Left hindlimb (tissue), 1 donor: Measurements from ENCODE around the gene SCAF1.

Experiments
- DNase-seq: peaks from one replicate; pipeline ENCODE4 v3.0.0-alpha.2; 2018

Gene SCAF1

DNA sequence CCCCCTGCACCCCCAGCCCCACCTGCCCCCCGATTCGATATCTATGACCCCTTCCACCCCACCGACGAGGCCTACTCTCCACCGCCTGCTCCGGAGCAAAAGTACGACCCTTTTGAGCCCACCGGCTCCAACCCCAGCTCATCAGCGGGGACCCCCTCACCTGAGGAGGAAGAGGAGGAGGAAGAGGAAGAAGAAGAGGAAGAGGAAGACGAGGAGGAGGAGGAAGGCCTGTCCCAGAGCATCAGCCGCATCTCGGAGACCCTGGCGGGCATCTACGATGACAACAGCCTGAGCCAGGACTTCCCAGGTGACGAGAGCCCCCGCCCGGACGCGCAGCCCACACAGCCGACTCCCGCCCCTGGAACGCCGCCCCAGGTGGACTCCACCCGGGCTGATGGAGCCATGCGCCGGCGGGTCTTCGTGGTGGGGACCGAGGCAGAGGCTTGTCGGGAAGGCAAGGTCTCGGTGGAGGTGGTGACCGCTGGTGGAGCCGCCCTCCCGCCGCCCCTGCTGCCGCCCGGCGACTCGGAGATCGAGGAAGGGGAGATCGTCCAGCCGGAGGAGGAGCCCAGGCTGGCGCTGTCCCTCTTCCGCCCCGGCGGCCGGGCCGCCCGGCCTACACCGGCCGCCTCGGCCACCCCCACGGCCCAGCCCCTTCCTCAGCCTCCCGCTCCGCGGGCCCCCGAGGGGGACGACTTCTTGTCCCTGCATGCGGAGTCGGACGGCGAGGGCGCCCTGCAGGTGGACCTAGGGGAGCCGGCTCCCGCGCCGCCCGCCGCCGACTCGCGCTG lies 9.2 kb downstream of the SCAF1 start:
- no peak for DNase-seq

GRCh38 chr19:49651820-49652550 lies 10.0 kb downstream of the SCAF1 start:
- no peak for DNase-seq

- no peak for DNase-seq
These were observed 10.8 kb downstream of the SCAF1 start for GRCh38 chr19:49652551-49653465.

DNA sequence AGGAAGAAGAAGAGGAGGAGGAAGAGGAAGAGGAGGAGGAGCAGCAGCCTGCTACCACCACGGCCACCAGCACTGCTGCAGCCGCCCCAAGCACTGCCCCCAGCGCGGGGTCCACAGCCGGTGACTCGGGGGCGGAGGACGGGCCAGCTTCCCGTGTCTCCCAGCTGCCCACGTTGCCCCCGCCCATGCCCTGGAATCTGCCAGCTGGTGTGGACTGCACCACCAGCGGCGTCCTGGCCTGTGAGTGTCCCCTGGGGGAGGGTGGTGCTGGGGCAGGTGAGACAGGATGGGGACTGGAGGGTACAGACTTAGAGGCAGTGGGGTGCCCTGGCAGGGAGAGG lies 11.4 kb downstream of the SCAF1 start:
- DNase-seq = no peak

- DNase-seq = no peak
These were observed 12.6 kb downstream of the SCAF1 start for GRCh38 chr19:49654581-49654980.

DNA sequence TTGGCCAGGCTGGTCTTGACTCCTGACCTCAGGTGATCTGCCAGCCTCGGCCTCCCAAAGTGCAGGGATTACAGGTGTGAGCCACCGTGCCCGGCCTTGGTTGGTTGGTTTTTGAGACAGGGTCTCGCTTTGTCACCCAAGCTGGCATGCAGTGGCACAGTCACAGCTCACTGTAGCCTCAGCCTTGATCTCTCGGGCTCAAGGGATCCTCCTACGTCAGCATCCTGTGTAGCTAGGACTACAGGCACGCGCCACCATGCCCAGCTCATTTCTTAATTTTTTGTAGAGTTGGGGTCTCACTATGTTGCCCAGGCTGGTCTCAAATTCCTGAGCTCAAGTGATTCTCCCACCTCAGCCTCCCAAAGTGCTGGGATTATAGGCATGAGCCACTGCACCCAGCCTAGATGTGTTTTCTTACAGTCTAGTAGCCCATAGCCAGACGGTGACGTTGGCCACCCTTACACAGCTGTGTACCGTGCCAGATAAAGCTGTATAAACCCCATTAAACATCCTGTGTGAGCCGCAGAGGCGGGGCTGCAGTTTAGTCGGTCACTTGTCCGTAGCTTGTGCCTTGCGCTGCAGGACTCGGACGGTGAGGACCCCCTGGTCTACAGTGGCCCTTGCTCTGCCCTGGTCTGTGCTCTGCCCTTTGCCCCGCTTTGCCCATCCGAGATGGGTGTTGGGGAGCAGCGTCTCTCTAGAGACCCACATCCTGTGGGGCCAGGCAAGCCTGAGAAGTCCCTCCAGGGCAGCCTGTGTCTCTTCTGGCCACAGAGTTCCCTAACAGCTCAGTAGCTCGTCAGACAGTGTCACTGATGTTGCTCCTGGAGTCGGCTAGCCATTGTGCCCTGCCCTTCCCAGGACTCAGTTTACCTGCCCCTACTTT lies 13.8 kb downstream of the SCAF1 start:
- DNase-seq = no peak

GRCh38 chr19:49656456-49657109 lies 14.6 kb downstream of the SCAF1 start:
- DNase-seq = no peak

- no peak for DNase-seq
These were observed 15.6 kb downstream of the SCAF1 start for GRCh38 chr19:49657493-49658138.

DNA sequence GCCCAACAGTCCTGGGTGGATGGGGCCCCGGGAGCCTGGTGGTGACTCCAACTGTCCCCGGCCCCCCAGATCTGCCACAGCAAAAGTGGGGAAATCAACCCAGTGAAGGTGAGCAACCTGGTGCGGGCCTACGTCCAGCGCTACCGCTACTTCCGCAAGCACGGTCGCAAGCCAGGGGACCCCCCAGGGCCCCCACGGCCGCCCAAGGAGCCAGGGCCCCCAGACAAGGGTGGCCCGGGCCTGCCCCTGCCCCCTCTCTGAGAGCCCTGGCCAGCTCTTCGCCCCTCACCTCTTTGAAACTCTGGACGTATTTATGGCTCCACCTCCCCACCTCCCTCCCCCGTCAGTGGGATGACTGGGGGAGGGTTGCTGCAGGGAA lies 16.1 kb downstream of the SCAF1 start:
- DNase-seq = no peak

DNA sequence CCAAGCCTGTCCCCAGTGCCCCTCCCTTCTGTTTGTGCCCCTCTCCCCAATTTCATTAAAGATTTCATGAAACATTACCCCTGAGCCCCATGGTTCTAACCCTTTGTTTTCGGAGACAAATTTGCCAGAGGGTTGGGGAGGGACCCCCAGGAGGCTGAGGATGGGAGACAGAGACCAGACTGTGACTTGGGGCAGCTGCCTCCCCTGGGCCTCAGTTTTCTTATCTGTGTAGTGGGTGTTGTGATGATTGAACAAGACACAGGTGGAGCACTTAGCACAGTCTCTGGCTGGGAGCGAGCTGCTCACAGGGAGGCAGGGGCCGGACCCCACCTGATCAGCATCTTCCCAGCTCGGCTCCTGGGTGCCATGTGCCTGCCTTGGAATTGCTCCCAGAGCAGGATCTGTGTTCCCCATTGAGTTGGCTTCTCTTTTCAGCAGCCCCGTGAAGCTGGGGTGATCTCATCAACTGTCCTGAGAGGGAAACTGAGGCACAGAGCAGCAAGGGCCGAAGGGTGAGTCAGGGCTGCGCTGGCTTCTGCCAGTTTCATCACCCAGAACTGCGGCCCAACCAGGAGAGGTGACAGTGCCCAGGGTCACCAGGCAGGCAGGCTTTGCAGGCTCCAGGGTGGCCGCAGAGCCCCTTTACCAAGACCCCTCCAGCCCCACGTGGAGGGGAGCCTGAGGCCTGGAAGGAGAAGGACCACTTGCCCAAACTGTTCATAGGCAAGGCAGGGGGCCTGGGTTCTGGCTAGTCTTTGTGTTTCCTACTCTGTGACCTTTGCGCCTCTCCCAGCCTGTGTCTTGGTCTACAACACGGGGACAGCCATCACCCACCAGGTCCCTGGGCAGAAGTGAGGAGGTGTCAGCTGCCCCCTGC lies 16.8 kb downstream of the SCAF1 start:
- DNase-seq = no peak

- no peak for DNase-seq
These were observed 18.4 kb downstream of the SCAF1 start for GRCh38 chr19:49660338-49660961.

GRCh38 chr19:49662011-49662410 lies 20.0 kb downstream of the SCAF1 start:
- DNase-seq = no peak

GRCh38 chr19:49663224-49663623 lies 21.2 kb downstream of the SCAF1 start:
- DNase-seq = no peak

DNA sequence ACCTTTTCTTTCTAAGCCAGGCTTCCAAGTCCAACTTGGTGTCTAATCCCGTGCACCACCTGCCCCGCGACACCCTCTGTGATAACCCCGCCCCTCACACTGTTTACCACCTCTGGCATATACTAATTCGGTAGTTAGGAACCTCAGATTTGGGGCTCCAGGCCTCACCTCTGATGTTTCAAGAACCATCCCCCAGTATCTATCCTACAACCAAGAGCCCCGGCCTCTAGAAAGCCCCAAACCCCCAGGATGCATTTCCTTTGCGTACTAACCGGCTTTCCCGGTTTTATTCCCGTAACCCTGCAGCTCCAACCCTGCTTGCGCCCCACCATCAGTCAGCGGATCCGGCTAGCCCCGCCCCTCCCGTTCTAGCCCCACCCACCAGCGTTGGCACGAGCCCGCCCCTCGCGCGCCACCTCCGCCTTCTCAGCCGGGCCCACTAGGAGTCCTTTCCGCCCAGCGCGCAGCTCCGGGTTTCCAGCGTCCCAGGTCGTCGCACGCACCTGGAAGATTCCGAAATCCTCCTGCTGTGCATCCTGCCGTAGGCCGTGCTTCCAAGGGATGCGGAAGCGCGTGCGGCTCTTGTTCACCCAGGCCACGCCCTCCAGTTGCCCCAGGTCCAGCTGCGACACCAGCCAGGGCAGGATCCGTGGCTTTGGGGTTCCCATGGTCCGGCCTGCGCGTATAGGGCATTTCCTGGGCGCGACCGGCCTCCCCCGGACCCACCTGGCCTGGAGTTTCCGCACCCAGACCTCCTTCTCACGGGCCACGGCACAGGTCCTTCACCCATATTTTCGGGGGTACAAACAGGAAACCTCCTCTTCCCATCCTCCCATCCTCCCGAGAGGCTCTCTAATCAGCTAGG lies 22.4 kb downstream of the SCAF1 start:
- peak; percentile 90 for DNase-seq

DNA sequence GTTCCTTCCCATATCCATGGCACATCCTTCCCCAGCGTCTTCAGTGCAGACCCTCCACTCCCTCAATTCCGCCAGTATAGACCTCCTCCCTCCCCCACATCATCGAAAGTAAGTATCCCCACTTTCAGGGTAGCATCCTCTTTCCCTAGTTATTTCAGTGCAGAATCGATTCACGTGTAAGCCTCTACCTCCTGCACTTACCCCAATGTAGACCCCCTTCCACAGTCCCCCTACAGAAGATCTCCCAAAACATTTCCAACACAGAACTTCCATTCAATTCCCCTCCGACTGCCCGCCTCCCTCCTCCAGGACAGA lies 23.0 kb downstream of the SCAF1 start:
- DNase-seq = no peak

- DNase-seq = peak; percentile 97
These were observed 23.5 kb downstream of the SCAF1 start, which contains the start of the genes BCL2L12 and IRF3 for GRCh38 chr19:49665351-49666119. Gene BCL2L12, plus strand, starts transcription at chr19:49665933. Its CDS starts 760 bp downstream, at chr19:49666693. Gene IRF3, minus strand, starts transcription at chr19:49665857. Its CDS starts 1,019 bp downstream, at chr19:49664838.

DNA sequence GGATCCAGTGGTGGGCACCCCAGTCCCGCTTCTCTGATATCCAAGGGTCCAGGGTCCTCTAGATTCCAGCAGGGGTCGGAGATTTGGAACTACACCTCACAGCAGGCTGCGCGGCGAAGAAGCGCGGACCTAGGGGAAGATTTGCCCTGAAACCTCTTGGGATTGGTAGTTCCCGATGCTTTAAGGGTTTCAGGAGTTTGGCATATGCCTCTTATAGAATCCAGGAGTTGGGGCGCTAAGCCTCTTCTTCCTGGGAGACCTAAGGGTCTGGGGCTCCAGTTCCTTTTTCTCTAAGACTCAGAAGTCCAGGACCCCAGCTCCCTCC lies 24.1 kb downstream of the SCAF1 start:
- no peak for DNase-seq

GRCh38 chr19:49667473-49667872 lies 25.5 kb downstream of the SCAF1 start:
- DNase-seq = no peak
